Heart left ventricle (tissue), 16 donors: ENCODE data around the gene SCAI. TPM values are rescaled to one million over a fixed set of nuclear protein-coding genes. Genes with fewer than 3 reads are reported as not detected.
"Not testable (repeated sequence)": the region's sequence is repeated elsewhere in the genome, so short reads cannot be mapped to it uniquely, and the experiment has no call there.

Source experiments
- ATAC-seq, 4 donors: fragments of 200-7000 bp; cut with Tn5 transposase; one replicate each; pipeline ENCODE4 v1.9.1; 2020 to 2022; ENCODE audit warnings: moderate library complexity in 4 of 4, mild to moderate bottlenecking in 3 of 4, moderate number of reproducible peaks in 1 of 4
- DNase-seq, 5 donors: peaks; one replicate each; pipeline ENCODE4 v3.0.0-alpha.2; 2020
- H3K27ac ChIP-seq, 12 donors: fragments of 200-600 bp; sonication (generic) in 4 of 12; one replicate each; pipeline versions ENCODE4 v1.5.0 to v1.8.0; 2016 to 2022; ENCODE audit warnings: mild to moderate bottlenecking in 2 of 12
- H3K27me3 ChIP-seq, 9 donors: fragments of 200-600 bp; sonication (generic) in 2 of 9; one replicate each; pipeline versions ENCODE4 v1.5.1 to v1.8.0; 2016 to 2022; ENCODE audit warnings: mild to moderate bottlenecking in 3 of 9
- H3K36me3 ChIP-seq, 9 donors: fragments of 200-600 bp; sonication (generic) in 2 of 9; one replicate each; pipeline versions ENCODE4 v1.5.0 to v1.8.0; 2018 to 2022; ENCODE audit warnings: mild to moderate bottlenecking in 2 of 9
- H3K4me1 ChIP-seq, 12 donors: fragments of 200-600 bp; sonication (generic) in 4 of 12; one replicate each; pipeline versions ENCODE4 v1.5.0 to v1.8.0; 2016 to 2022; ENCODE audit warnings: mild to moderate bottlenecking in 3 of 12
- H3K4me3 ChIP-seq, 12 donors: fragments of 200-600 bp; sonication (generic) in 4 of 12; one replicate each; pipeline versions ENCODE4 v1.5.0 to v1.8.0; 2017 to 2022; ENCODE audit warnings: mild to moderate bottlenecking in 9 of 12, moderate library complexity in 4 of 12
- H3K9me3 ChIP-seq, 12 donors: fragments of 200-600 bp; sonication (generic) in 4 of 12; one replicate each; pipeline versions ENCODE4 v1.5.0 to v1.8.0; 2016 to 2022; ENCODE audit warnings: mild to moderate bottlenecking in 1 of 12
- CTCF ChIP-seq, 12 donors: fragments of 200-600 bp; sonication (generic) in 4 of 12; IDR thresholded peaks; one replicate each; pipeline versions ENCODE4 v1.5.0 to v1.8.0; 2018 to 2022; ENCODE audit warnings: antibody characterized with exemption in 12 of 12, mild to moderate bottlenecking in 5 of 12
- POLR2A ChIP-seq, 2 donors: fragments of 450-650 bp; IDR thresholded peaks; one replicate each; pipeline ENCODE4 v1.6.1; 2017; ENCODE audit warnings: antibody characterized with exemption in 2 of 2, mild to moderate bottlenecking in 2 of 2, moderate library complexity in 2 of 2
- WGBS, 4 donors: extraction: QIAGEN DNeasy Blood & Tissue Kit in 2 of 4; methylation state at CpG; one replicate each; pipeline versions ENCODE4 v1.1.5 to v1.1.7; 2013 to 2018; 5-methylcytosine and 5-hydroxymethylcytosine counted together
- intact Hi-C, 10 donors: fragments of 100-400 bp; cut with DNase I; formaldehyde crosslinking; loops; one replicate each; pipeline versions ENCODE4 v1.11.1 to v1.14.2; 2022
- polyA plus RNA-seq, 2 donors: library from polyadenylated mRNA; stranded (reverse); fragments of 200-250 nt; gene quantifications; one replicate each; pipeline ENCODE4 v1.2.3, GENCODE V29; 2013
- total RNA-seq, 9 donors: library from RNA; depleted of rRNA in 2 of 9; stranded (reverse); fragments of >200 nt in 2 of 9; fragmentation: NEBNext Ultra II Directional in 3 of 9; extraction: Animal tissue kit (Norgen Biotek cat#: 25700) in 3 of 9; gene quantifications; one replicate each; pipeline versions ENCODE4 v1.1.0 to v1.2.4, GENCODE V29; 2016 to 2023
- donor health status: ischemic (EF 13 %, LVEDD 7.1; RV severe dilation, severe dysfunction).
- donor health status: healthy with polysubstance abuse.
- donor health status: DM: no; HTN: yes; CAD: no.
- donor health status: DM: no; HTN: no; CAD: no.
- donor health status: ischemic (EF 25% LVEDD 6.9; RV normal size, moderate dysfunction).
- donor health status: ischemic (EF 25% LVEDD 5.7; RV mildly dilated, moderate dysfunction).
- donor health status: healthy.
- donor health status: DM: yes; HTN: yes; CAD: no.
- donor health status: ischemic (EF 35%, LVEDD 5.7; RV mildly dilated, moderate dysfunction).
- donor health status: nonischemic (EF 11% LVEDD 7.7; RV severe dilation, severe dysfunction).
- donor health status: DM: yes; HTN: yes; CAD: no.
- donor health status: PGD.
- donor health status: ischemic (EF 29% LVEDD 5.4; RV normal size, mild dysfunction).
- donor health status: nonischemic (EF 23%, LVEDD 6.1; RV moderate dilation, normal function).

The SCAI gene
- total and polyA plus RNA-seq, 11 donors = 1.4 to 5.3 (median 3.8) TPM

GRCh38 chr9:125189011-125189360, 45.7 kb upstream of the SCAI start:
- Histone ChIP-seq H3K4me3 (peak overlapping the region; percentile 60 to 100 (median 99)), H3K27ac (peak overlapping the region; percentile 71 to 97 (median 93)), H3K36me3 (peaks cover 0 to 5% (median 0%) of the 10 kb centered on the region in 9 donors), H3K9me3 (no peaks in the 10 kb centered on the region), H3K27me3 (no peaks in the 10 kb centered on the region), H3K4me1 (peaks cover 0 to 55% (median 39%) of the 10 kb centered on the region in 12 donors)
- ATAC-seq = peak in 2 of 4 donors; percentile 11 to 23
- peak in 2 of 5 donors; percentile 31 to 34 for DNase-seq
- intact Hi-C loops = loop anchor here in 3 of 10 donors (2.0 to 5.0 kb wide), 4 partner anchors 46 to 247 kb away; partner anchors contain the start of genes SCAI (in 2 of the 3), GOLGA1 (in 1 of the 3) and HSPA5 (in 1 of the 3)
- TF ChIP-seq POLR2A (IDR thresholded peaks at IDR 0.05) = no peak
- no peak for TF ChIP-seq CTCF (IDR thresholded peaks at IDR 0.05)
- WGBS, 4 donors = 0 to 1% (median 0%) methylated on average over 15 to 26 of the region's 26 CpGs

GRCh38 chr9:125183561-125183960, 40.2 kb upstream of the SCAI start:
- DNase-seq (no peak), ATAC-seq (no peak)
- H3K27me3 ChIP-seq = no peaks in the 10 kb centered on the region
- TF ChIP-seq CTCF (IDR thresholded peaks at IDR 0.05) = no peak
- no peak for TF ChIP-seq POLR2A (IDR thresholded peaks at IDR 0.05)
- peaks cover 0 to 75% (median 39%) of the 10 kb centered on the region in 12 donors for H3K4me1 ChIP-seq
- no peaks in the 10 kb centered on the region for H3K9me3 ChIP-seq
- no peak overlapping the region for H3K4me3 ChIP-seq
- peaks cover 0 to 8% (median 0%) of the 10 kb centered on the region in 9 donors for H3K36me3 ChIP-seq
- WGBS, 4 donors = 69 to 77% (median 76%) methylated on average over 2 of the region's 2 CpGs
- peak overlapping the region in 3 of 12 donors; percentile 2 to 43 (median 10) for H3K27ac ChIP-seq
- intact Hi-C loops = no loop called here

GRCh38 chr9:125183054-125183453, 39.7 kb upstream of the SCAI start:
- Histone ChIP-seq H3K4me3 (no peak overlapping the region), H3K9me3 (no peaks in the 10 kb centered on the region), H3K4me1 (peaks cover 0 to 74% (median 34%) of the 10 kb centered on the region in 12 donors), H3K27me3 (no peaks in the 10 kb centered on the region), H3K27ac (peak overlapping the region in 5 of 12 donors; percentile 2 to 50 (median 22)), H3K36me3 (peaks cover 0 to 8% (median 0%) of the 10 kb centered on the region in 9 donors)
- DNase-seq = no peak
- peak in 1 of 4 donors; percentile 9 for ATAC-seq
- intact Hi-C loops = no loop called here
- no peak for TF ChIP-seq POLR2A (IDR thresholded peaks at IDR 0.05)
- TF ChIP-seq CTCF (IDR thresholded peaks at IDR 0.05) = no peak
- 30 to 38% (median 35%) methylated on average over 2 of the region's 2 CpGs for WGBS, 4 donors

- WGBS, 4 donors = 96 to 97% (median 96%) methylated on average over 4 of the region's 4 CpGs
- H3K4me3 ChIP-seq, H3K36me3 ChIP-seq, H3K9me3 ChIP-seq, H3K27me3 ChIP-seq, ATAC-seq, H3K27ac ChIP-seq, intact Hi-C loops, DNase-seq: not testable (repeated sequence)
- peaks cover 0 to 61% (median 23%) of the 10 kb centered on the region in 12 donors for H3K4me1 ChIP-seq
Measured at GRCh38 chr9:125181756-125182155, 38.4 kb upstream of the SCAI start.

- TF ChIP-seq POLR2A (IDR thresholded peaks at IDR 0.05) (no peak), CTCF (IDR thresholded peaks at IDR 0.05) (no peak)
- Histone ChIP-seq H3K27ac (peak overlapping the region in 2 of 12 donors; percentile 37 to 59), H3K9me3 (no peaks in the 10 kb centered on the region), H3K4me1 (peaks cover 0 to 59% (median 20%) of the 10 kb centered on the region in 12 donors), H3K36me3 (peaks cover 0 to 8% (median 0%) of the 10 kb centered on the region in 9 donors), H3K27me3 (no peaks in the 10 kb centered on the region), H3K4me3 (no peak overlapping the region)
- WGBS, 4 donors = 74 to 86% (median 85%) methylated on average over 9 of the region's 9 CpGs
- DNase-seq (no peak), ATAC-seq (peak in 3 of 4 donors; percentile 9 to 44 (median 36))
- intact Hi-C loops = no loop called here
Measured at GRCh38 chr9:125180876-125181275, 37.5 kb upstream of the SCAI start.

- intact Hi-C loops, ATAC-seq, H3K27me3 ChIP-seq, H3K36me3 ChIP-seq, H3K9me3 ChIP-seq, H3K27ac ChIP-seq, DNase-seq, H3K4me3 ChIP-seq: not testable (repeated sequence)
- peaks cover 0 to 58% (median 21%) of the 10 kb centered on the region in 12 donors for H3K4me1 ChIP-seq
- WGBS, 4 donors = 95 to 96% (median 96%) methylated on average over 4 of the region's 4 CpGs
Measured at GRCh38 chr9:125179776-125180175, 36.4 kb upstream of the SCAI start.
